BE2C (cell line): ENCODE measurements around the gene EXOC4.

Experiments used
- DNase-seq: peaks from one replicate; pipeline ENCODE4 v3.0.0-alpha.2; 2020
- H3K27me3 ChIP-seq: fragments of 250-450 bp; sonication (Bioruptor Pico); 2 replicates; pipeline ENCODE4 v1.5.1; 2020; ENCODE audit warnings: mild to moderate bottlenecking
- H3K36me3 ChIP-seq: fragments of 250-450 bp; sonication (Bioruptor Pico); 2 replicates; pipeline ENCODE4 v1.5.1; 2020; ENCODE audit warnings: mild to moderate bottlenecking
- H3K4me1 ChIP-seq: fragments of 250-450 bp; sonication (Bioruptor Pico); 2 replicates; pipeline ENCODE4 v1.5.1; 2020
- H3K4me3 ChIP-seq: 2 replicates; pipeline ENCODE4 v1.5.1; 2011; ENCODE audit warnings: low read depth, low read length
- H3K9me3 ChIP-seq: fragments of 250-450 bp; sonication (Bioruptor Pico); 2 replicates; pipeline ENCODE4 v1.5.1; 2020
- TF ChIP-seq, protein P1 (sequence below): IDR thresholded peaks from 2 replicates; pipeline ENCODE4 v1.5.1; 2012; ENCODE audit warnings: mild to moderate bottlenecking, low read depth, low read length

EXOC4 gene

DNA sequence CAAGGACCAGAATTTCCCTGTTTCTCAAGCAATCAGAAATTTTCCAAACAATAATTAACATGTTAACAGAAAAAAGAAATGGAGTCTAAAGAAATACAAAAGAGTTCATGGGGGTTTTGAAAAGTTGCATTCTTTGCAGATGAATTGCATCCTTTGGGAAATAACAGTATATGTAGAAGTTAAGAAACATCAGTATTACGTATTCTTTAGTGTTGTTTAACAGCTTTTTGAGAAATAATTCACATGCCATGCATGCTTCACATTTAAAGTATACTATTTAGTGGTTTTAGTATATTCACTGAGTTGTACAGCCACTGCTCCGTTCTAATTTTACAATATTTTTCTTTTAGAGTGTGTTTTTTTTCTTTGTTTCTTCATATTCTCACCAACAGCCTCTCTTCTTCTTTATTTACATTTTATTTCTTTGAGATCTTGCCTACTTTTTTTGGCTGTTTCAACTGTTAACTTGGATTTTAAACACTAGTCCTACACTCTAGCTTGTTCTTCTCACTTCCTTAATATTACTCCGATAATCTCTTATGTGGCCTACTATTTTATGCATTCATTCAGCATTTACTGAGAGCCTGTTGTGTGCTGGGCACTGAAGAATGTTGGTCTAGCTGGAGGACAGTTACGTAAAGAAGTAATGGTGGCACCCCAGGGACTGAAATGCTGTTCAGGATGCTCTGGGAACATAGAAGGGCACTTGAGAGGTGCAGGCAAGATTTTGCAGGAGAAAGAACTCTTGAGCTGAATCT lies 330.1 kb downstream of the EXOC4 start:
- Histone ChIP-seq H3K36me3 (no peaks in the 10 kb centered on the region), H3K27me3 (no peaks in the 10 kb centered on the region), H3K9me3 (no peaks in the 10 kb centered on the region), H3K4me1 (no peaks in the 10 kb centered on the region), H3K4me3 (no peak overlapping the region)
- TF ChIP-seq, protein P1, sequence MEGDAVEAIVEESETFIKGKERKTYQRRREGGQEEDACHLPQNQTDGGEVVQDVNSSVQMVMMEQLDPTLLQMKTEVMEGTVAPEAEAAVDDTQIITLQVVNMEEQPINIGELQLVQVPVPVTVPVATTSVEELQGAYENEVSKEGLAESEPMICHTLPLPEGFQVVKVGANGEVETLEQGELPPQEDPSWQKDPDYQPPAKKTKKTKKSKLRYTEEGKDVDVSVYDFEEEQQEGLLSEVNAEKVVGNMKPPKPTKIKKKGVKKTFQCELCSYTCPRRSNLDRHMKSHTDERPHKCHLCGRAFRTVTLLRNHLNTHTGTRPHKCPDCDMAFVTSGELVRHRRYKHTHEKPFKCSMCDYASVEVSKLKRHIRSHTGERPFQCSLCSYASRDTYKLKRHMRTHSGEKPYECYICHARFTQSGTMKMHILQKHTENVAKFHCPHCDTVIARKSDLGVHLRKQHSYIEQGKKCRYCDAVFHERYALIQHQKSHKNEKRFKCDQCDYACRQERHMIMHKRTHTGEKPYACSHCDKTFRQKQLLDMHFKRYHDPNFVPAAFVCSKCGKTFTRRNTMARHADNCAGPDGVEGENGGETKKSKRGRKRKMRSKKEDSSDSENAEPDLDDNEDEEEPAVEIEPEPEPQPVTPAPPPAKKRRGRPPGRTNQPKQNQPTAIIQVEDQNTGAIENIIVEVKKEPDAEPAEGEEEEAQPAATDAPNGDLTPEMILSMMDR: no peak
- no peak for DNase-seq

DNA sequence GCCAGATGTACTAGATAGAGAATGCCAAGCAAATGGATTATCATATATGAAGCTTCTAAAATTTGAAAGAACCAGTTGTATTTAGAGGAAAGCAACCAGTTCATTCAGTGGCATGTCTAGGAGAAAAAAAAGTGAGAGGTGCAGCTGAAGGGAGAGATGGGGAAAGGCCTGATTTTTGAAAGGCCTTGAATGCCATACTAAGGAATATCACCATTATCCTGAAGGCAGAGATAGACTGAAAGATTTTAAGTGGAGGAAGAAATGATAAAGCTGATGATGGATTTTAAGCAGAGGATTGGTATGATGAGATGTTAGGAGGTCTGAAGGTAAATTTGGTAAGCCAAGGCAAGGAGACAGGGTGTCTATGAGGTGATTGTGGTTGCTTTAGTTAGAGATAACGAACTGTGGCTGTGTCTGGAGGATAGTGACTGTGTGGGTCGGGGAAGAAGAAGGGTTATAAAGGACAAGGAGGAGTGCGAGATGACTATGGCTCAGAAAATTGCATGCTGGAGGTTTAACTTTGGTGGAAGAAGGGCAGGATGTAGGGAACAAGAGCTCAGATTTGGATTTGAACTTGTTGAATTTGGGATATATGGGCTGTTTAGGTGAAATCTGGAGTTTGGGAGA lies 330.8 kb downstream of the EXOC4 start:
- Histone ChIP-seq H3K9me3 (no peaks in the 10 kb centered on the region), H3K27me3 (no peaks in the 10 kb centered on the region), H3K4me1 (no peaks in the 10 kb centered on the region), H3K4me3 (no peak overlapping the region), H3K36me3 (no peaks in the 10 kb centered on the region)
- no peak for DNase-seq
- TF ChIP-seq, protein P1: no peak

DNA sequence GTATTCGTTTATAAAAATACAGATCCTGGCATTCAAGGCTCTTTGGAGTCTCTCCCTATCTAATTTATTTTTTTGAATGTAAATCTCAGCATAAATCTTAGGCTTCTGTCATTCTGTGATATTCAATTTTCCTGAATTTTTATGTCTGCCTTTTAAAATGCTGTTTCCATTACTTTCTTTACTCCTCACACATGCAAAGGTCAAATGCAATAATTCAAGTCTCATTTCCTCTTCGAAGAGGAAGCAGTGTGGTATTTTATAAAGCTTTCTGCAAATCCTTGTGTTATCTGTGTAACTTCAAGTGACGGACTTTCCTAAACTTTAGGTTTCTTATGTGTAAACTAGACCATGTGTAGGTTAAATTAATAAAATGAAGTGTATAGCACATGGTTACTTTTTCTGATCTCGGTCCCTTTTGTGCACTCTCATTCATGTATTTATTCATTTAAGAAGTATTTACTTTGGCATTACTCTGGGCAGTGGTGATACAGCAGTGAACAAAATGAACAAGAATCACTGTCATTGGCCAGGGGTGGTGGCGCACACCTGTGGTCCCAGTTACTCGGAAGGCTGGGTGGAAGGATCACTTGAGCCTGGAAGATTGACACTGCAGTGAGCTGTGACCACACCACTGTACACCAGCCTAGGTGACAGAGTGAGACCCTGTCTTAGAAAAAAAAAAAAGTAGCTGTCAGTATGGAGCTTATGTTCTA lies 332.2 kb downstream of the EXOC4 start:
- H3K4me1 ChIP-seq: no peaks in the 10 kb centered on the region
- TF ChIP-seq, protein P1: no peak

DNA sequence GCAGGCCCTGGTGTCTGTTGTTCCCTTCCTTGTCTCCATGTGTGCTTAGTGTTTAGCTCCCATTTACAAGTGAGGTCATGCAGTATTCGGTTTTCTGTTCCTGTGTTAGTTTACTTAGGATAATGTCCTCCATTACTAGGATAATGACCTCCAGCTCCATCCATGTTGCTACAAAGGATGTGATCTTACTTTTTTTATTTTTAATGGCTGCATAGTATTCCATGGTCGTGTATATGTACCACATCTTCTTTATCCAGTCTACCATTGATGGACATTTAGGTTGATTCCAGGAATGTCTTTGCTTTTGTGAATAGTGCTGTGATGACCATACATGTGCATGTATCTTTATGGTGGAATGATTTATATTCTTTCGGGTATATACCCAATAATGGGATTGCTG lies 333.4 kb downstream of the EXOC4 start:
- Histone ChIP-seq H3K36me3 (no peaks in the 10 kb centered on the region), H3K4me1 (no peaks in the 10 kb centered on the region), H3K27me3 (no peaks in the 10 kb centered on the region), H3K4me3 (no peak overlapping the region), H3K9me3 (no peaks in the 10 kb centered on the region)
- no peak for DNase-seq
- TF ChIP-seq, protein P1: no peak

More for the DNA sequence above, 332.2 kb downstream of the EXOC4 start:
- H3K36me3 ChIP-seq: no peaks in the 10 kb centered on the region
- H3K9me3 ChIP-seq: no peaks in the 10 kb centered on the region
- no peaks in the 10 kb centered on the region for H3K27me3 ChIP-seq
- no peak for DNase-seq
- H3K4me3 ChIP-seq: no peak overlapping the region

DNA sequence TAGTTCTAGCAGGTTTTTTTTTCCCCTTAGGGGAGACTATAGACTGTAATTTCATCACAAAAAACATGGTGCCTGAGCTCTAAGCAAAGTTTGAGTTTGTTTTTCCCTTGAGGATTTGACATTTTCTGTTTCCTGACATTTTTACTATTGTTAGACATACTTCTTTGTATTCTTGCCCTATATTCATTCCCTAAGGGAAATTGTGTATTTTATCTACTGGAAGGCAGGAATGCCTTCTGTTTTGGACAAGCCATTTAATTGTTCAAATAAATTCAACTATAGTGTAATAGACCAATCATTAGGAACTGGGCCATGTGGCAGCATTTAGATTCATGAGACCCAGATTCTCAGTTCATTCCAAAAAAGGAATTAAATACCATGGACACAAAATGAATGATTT lies 335.0 kb downstream of the EXOC4 start:
- no peaks in the 10 kb centered on the region for H3K27me3 ChIP-seq
- no peaks in the 10 kb centered on the region for H3K36me3 ChIP-seq
- H3K9me3 ChIP-seq: no peaks in the 10 kb centered on the region
- TF ChIP-seq, protein P1: no peak
- H3K4me1 ChIP-seq: no peaks in the 10 kb centered on the region
- H3K4me3 ChIP-seq: no peak overlapping the region
- DNase-seq: no peak
